ENCODE measurements around the gene UBXN2A.

Gene UBXN2A

DNA sequence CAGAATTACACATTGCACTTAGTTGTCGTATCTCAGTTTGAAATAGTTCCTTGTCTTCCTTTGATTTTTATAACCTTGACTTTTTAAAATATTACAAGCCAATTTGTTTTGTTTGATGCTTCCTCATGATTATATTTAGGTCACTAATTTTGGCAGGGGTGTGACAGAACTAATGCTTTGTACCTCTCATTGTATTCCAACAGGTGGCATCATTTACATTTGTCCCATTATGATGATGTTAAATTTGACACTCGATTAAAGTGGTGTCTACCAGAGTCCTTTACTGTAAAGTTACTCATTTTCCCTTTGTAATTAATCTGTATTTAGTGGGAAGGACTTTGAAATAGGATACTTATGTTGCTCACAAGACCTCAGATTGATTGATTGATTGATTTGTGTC lies 48.1 kb downstream of the UBXN2A start:
- TF ChIP-seq RAD21 (IDR thresholded peaks at IDR 0.05; ENCODE audit: low read depth) = peak; percentile 34; the same call in 1 of the 2 replicates
- TF ChIP-seq TCF12 (IDR thresholded peaks at IDR 0.05; ENCODE audit: low read depth) = no peak

GRCh38 chr2:23992931-23993330 lies 52.7 kb downstream of the UBXN2A start:
- TF ChIP-seq EP300 (IDR thresholded peaks at IDR 0.05; ENCODE audit: borderline replicate concordance) (no peak), REST (IDR thresholded peaks at IDR 0.05; ENCODE audit: low read depth) (no peak), TCF12 (IDR thresholded peaks at IDR 0.05; ENCODE audit: low read depth) (no peak), FOXM1 (IDR thresholded peaks at IDR 0.05; ENCODE audit: borderline replicate concordance, low read depth) (no peak), YY1 (IDR thresholded peaks at IDR 0.05; ENCODE audit: low read depth) (no peak), CREB1 (IDR thresholded peaks at IDR 0.05; ENCODE audit: low read depth) (no peak), ZBTB7A (IDR thresholded peaks at IDR 0.05; ENCODE audit: low read depth) (no peak), TEAD4 (IDR thresholded peaks at IDR 0.05) (no peak), EGR1 (IDR thresholded peaks at IDR 0.05) (no peak), CEBPB (IDR thresholded peaks at IDR 0.05) (no peak), NFIC (IDR thresholded peaks at IDR 0.05) (no peak), TAF1 (IDR thresholded peaks at IDR 0.05; ENCODE audit: low read depth) (no peak)
- TF ChIP-seq, protein P1, sequence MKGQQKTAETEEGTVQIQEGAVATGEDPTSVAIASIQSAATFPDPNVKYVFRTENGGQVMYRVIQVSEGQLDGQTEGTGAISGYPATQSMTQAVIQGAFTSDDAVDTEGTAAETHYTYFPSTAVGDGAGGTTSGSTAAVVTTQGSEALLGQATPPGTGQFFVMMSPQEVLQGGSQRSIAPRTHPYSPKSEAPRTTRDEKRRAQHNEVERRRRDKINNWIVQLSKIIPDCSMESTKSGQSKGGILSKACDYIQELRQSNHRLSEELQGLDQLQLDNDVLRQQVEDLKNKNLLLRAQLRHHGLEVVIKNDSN (IDR thresholded peaks at IDR 0.05) = no peak

- no peak for TF ChIP-seq TEAD4 (IDR thresholded peaks at IDR 0.05)
These were observed 53.5 kb downstream of the UBXN2A start for GRCh38 chr2:23993736-23994269.

DNA sequence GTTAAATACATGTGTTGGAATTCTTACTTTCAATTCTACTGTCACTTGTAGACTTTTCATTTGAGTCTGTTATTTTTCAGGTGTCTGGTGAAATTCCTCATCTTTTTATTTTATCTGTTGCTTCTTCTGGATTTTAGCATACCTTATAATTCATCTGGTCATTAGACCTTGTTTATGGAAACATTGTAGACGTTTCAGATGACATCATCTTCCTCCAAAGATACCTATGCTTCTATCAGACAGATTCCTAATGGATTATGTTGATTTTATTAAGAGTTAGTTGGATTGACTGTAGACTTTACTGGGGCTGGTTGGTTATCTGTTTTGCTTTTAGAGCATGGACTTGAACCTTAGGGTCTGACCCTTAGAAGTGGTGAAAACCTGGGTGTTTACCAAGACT lies 54.3 kb downstream of the UBXN2A start:
- TF ChIP-seq REST (IDR thresholded peaks at IDR 0.05; ENCODE audit: low read depth) = no peak
- no peak for TF ChIP-seq TAF1 (IDR thresholded peaks at IDR 0.05; ENCODE audit: low read depth)
- no peak for TF ChIP-seq EGR1 (IDR thresholded peaks at IDR 0.05)
- TF ChIP-seq NFIC (IDR thresholded peaks at IDR 0.05) = no peak
- no peak for TF ChIP-seq YY1 (IDR thresholded peaks at IDR 0.05; ENCODE audit: low read depth)
- TF ChIP-seq ZBTB7A (IDR thresholded peaks at IDR 0.05; ENCODE audit: low read depth) = no peak
- TF ChIP-seq CREB1 (IDR thresholded peaks at IDR 0.05; ENCODE audit: low read depth) = no peak
- no peak for TF ChIP-seq TCF12 (IDR thresholded peaks at IDR 0.05; ENCODE audit: low read depth)
- TF ChIP-seq, protein P1 (IDR thresholded peaks at IDR 0.05) = no peak
- TF ChIP-seq EP300 (IDR thresholded peaks at IDR 0.05; ENCODE audit: borderline replicate concordance) = no peak
- TF ChIP-seq TEAD4 (IDR thresholded peaks at IDR 0.05) = no peak
- no peak for TF ChIP-seq CEBPB (IDR thresholded peaks at IDR 0.05)
- no peak for TF ChIP-seq FOXM1 (IDR thresholded peaks at IDR 0.05; ENCODE audit: borderline replicate concordance, low read depth)

DNA sequence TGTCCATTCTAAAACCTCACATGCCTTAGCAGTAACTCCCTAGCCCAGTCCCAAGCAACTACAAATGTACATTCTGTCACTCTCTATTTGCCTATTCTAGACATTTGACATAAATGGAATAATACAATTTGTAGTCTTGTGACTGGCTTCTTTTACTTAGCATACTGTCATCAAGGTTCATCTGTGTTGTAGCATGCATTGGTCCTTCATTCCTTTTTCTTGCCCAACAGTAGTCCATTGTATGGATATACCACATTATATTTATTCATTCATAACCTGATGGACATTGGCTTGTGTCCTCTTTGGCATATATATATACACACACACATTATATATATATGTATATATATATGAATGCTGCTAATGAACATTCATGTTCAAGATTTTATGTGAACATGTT lies 67.4 kb downstream of the UBXN2A start:
- TF ChIP-seq NFIC (IDR thresholded peaks at IDR 0.05) (no peak), EP300 (IDR thresholded peaks at IDR 0.05; ENCODE audit: borderline replicate concordance) (no peak), YY1 (IDR thresholded peaks at IDR 0.05; ENCODE audit: low read depth) (no peak), TEAD4 (IDR thresholded peaks at IDR 0.05) (no peak), TCF12 (IDR thresholded peaks at IDR 0.05; ENCODE audit: low read depth) (no peak), RAD21 (IDR thresholded peaks at IDR 0.05; ENCODE audit: low read depth) (no peak), MAX (IDR thresholded peaks at IDR 0.05) (no peak)

GRCh38 chr2:24008672-24009366 lies 68.6 kb downstream of the UBXN2A start:
- no peak for TF ChIP-seq EP300 (IDR thresholded peaks at IDR 0.05; ENCODE audit: borderline replicate concordance)
- TF ChIP-seq ZBTB7A (IDR thresholded peaks at IDR 0.05; ENCODE audit: low read depth) = no peak
- TF ChIP-seq MAX (IDR thresholded peaks at IDR 0.05) = no peak
- no peak for TF ChIP-seq TCF12 (IDR thresholded peaks at IDR 0.05; ENCODE audit: low read depth)
- TF ChIP-seq EGR1 (IDR thresholded peaks at IDR 0.05) = no peak
- no peak for TF ChIP-seq FOXM1 (IDR thresholded peaks at IDR 0.05; ENCODE audit: borderline replicate concordance, low read depth)
- TF ChIP-seq, protein P1 (IDR thresholded peaks at IDR 0.05) = no peak
- no peak for TF ChIP-seq TEAD4 (IDR thresholded peaks at IDR 0.05)
- no peak for TF ChIP-seq NFIC (IDR thresholded peaks at IDR 0.05)
- TF ChIP-seq TAF1 (IDR thresholded peaks at IDR 0.05; ENCODE audit: low read depth) = no peak
- no peak for TF ChIP-seq CEBPB (IDR thresholded peaks at IDR 0.05)
- TF ChIP-seq RAD21 (IDR thresholded peaks at IDR 0.05; ENCODE audit: low read depth) = no peak
- no peak for TF ChIP-seq YY1 (IDR thresholded peaks at IDR 0.05; ENCODE audit: low read depth)
- TF ChIP-seq CREB1 (IDR thresholded peaks at IDR 0.05; ENCODE audit: low read depth) = no peak
- no peak for TF ChIP-seq REST (IDR thresholded peaks at IDR 0.05; ENCODE audit: low read depth)
